Activated CD4-positive, CD25-positive, alpha-beta regulatory T cell treated with anti-CD3 and anti-CD28 coated beads, Interleukin-2, amount 50 U/mL, for 72 hours (primary cell): ENCODE results near the gene RBP5.

Experiments
- DNase-seq: peaks from one replicate; pipeline ENCODE4 v3.0.0; 2021

Gene RBP5

GRCh38 chr12:7128681-7129286 is at the start of gene RBP5:
Gene RBP5, minus strand, starts transcription at chr12:7128889. Its CDS starts 114 bp downstream, at chr12:7128775.
- DNase-seq = no peak

DNA sequence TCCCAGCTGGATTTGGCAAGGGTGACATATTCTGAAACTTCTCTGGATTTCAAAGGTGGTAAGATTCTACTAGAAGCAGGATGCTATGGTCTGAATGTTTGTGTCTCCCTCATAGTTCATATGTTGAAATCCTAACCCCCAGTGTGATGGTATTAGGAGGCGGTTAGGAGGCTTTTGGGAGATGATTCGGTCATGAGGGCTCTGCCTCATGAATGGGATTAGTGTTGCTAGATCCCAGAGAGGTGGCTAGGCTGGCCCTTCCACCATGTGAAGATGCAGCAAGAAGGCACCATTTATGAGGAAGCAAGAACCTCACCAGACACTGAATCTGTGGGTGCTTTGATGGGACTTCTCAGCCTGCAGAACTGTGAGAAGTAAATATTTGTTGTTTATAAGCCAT is 49.8 kb upstream of the RBP5 start:
- DNase-seq = no peak

DNA sequence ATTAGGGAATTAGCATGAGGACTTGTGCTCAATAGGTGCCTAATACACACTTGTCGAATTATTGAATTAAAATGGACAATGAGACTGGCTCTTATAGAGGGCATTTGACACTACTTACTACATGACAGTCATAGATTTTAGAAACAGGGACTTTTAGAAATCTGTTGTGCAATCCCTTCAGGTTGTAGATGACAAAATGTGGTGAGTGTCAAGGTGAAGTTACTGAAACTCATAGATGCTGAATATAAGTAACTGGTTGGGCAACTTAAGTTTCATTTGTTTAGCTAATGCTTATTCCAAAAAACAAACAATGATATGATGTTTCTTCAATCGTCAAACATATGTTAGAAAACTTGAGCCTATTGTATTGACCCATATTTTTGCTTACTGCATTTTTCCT is 47.9 kb upstream of the RBP5 start:
- DNase-seq = no peak

- DNase-seq = no peak
Measured at GRCh38 chr12:7175493-7175892, 46.8 kb upstream of the RBP5 start.

GRCh38 chr12:7171854-7172253 is 43.2 kb upstream of the RBP5 start:
- DNase-seq = no peak

- no peak for DNase-seq
Measured at GRCh38 chr12:7169951-7170350, 41.3 kb upstream of the RBP5 start.

DNA sequence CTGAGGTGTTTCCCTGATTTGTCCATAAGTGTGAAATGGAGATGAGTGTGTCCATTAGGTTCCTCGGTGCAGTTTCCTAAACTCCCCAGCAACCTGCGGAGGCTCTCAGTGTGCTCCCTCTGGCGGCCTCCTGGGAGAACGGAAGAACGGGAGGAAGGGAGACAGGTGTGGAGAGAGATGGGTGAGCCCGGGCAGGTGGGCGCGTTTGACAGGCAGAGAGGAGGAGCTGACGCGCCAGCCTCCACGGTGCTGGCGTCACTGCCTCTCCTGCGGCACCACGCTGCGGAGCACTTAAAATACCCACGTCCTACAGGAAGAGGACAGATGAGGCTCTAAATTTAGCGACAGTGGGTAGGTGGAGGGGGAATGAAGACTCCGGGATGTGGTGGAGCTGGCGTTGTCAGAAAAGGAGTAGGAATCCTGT is 34.0 kb upstream of the RBP5 start:
- no peak for DNase-seq

GRCh38 chr12:7161811-7162210 is 33.1 kb upstream of the RBP5 start:
- DNase-seq = no peak

GRCh38 chr12:7161327-7161726 is 32.6 kb upstream of the RBP5 start:
- DNase-seq = no peak

- DNase-seq = no peak
Measured at GRCh38 chr12:7160183-7160582, 31.5 kb upstream of the RBP5 start.

DNA sequence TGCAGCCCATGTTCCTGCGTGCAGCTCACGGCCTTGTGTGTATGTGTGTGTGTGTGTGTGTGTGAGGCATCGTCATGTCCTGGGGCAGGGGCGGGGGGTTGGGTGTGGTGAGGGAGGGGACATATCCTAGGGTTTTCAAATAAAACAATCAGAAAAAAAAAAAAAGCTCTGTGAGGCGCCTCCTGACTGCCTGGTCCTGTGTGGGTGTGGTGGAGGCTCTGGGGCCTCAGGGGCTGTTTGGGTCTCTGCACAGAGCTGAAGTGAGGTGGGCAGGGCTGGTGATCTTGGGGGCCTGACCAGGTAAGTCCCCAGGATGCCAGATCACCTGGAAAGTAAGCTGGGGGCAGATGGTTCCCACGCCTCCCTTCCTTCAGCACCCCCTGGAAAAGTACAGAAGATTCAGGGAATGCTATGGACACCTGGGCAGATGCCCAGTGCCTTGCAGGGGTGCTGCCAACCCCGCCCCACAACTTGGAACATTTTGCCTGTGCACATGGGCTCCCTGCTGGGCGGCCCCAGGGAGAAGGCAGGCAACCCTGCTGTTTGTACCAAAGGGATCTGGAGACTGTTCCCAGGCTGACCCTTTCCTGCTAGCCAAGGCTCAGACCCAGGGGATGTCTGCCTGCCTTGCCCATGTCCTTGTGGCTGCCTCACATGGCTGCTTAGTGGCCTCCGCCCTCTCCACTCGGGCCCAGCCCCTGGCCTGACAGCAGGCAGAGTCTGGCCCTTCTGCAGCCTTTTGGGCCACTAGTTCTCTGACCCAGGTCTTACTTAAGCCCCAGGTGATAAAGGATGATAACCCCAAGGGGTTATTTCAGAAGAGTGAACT is 30.3 kb upstream of the RBP5 start:
- DNase-seq = no peak

DNA sequence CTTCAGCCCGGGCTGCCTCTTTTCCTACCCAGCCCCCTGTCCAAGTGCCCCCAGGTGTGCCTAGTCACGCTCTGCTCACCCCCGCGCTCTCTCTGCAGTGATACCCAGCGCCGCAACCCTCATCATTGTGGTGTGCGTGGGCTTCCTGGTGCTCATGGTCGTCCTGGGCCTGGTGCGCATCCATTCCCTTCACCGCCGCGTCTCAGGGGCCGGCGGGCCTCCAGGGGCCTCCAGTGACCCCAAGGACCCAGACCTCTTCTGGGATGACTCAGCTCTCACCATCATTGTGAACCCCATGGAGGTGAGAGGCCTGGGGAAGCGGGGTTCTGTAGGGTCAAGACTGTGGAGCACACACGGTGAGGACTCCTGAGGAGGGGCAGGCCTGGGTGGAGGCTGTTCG is 28.7 kb upstream of the RBP5 start:
- DNase-seq = no peak

DNA sequence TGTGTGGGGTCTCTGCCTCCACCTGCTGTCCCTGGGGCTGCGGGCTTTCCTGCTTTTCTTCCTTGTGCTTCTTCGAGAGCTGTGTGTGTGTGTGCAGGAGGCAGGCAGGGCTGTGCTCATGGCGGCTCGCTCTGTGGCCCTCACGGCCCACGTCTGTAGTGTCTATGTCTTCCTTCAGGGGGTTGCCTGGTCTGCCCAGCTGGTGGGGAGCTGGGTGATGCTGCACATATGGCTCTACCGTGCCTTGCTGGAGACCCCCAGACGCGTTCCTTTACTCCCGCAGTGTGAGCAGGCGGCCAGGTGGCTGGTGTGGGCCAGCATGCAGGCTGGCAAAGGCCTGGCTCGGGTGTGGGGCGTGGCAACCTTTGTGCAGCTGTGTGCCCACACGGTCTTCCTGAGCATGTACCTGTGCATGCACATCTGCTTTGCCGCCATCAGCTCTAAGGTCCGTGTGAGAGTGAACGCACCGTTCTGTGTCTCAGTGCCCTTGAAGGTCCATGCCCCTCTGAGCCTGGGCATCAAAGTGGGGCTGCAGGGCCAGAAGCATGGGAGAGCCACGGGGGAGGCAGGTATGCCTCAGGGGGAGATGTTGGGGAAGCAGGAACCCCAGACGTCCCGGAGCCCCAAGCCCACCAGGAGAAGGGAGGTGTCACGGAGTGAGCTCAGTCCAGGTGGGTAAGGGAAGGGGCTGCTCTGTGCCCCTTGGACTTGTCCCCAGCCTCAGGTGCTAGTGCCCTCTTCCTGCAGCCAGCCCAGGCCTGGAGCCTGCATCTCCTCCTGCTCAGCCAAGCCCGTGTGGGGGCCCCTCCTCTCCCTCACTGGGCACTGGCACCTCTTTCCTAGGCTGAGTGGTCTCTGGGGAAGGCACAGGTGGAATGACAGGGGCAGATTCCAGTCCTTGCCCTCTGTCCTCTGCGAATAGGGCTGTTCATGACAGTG is 27.8 kb upstream of the RBP5 start:
- DNase-seq = no peak

DNA sequence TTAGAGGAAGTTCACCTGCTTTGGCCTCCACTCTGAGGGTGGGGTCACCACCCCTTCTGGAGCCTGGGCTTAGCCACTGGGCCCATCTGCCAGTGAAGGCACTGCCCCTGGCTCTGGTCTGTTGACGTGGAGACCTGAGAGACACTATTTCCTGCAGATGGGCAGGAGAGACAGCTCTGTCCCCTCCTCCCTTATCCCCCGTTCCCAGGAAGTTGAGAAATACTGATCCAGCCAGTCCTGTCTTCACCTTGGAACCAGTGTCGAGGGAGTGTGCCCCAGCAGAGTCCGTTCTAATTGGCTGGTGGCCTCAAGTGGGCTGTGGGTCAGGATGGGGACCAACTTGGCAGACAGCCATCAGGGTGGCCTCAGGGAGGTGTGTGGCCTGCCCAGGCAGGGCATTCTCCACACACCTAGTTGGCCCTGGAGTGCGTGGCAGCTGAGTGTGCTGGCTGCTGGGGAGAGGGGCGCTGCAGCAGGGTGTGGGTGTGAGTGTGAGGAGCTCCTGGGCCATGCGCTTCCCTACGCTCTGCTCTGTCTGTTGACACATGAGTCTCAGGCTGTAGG is 26.9 kb upstream of the RBP5 start:
- no peak for DNase-seq

- no peak for DNase-seq
Measured at GRCh38 chr12:7154901-7155470, 26.3 kb upstream of the RBP5 start.

DNA sequence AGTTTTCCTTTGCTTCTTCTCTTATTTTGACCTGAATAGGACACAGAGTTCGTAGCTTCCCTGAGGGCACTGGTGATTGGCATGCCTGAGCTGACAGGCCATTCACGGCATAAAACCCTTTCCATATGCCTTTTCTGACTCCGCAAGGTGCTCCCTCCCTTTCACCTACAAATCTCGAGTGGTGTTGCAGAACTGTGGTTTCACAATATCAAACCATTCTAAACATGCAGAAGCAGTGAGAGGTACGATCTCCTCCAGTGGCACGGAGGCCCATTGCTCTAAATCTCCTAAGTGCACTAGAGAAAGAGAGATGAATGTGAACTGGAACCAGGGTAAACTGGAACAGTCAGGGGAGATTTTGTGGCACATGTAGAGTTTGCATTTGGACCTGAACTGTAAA is 25.4 kb upstream of the RBP5 start:
- DNase-seq = no peak

DNA sequence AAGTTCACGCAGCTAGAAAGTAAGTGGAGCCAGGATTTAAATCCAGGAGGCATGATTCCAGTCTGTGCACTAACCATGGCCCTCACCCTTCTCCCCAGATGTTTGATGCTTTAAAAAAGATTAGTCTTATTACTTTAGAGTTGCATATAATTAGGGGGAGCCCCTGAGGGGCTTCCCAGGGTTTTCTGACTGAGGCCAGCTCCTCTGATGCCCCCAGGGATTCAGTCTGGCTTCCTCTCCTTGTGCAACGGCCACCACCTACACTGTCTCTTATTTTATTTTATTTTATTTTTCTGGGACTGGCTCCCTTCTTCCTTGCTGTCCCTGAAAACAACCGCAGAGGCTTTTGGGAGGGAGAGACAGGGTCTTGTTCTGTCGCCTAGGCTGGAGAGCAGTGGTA is 24.1 kb upstream of the RBP5 start:
- DNase-seq = no peak

DNA sequence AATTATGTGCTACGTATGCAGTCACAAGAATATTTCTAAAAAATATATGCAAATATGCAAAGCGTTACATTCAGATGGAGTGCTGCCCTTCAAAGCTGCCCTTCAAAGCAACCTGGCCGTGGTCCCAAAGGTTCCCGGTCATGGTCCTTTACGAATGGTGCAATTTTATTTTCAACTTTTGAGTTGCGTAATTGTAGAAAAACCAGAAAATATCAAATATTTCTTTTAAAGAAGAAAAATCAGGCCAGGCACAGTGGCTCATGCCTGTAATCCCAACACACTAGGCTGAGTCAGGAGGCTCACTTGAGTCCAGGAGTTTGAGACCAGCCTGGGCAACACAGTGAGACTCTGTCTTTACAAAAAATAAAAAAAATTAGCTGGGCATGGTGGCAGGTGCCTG is 22.8 kb upstream of the RBP5 start:
- no peak for DNase-seq

DNA sequence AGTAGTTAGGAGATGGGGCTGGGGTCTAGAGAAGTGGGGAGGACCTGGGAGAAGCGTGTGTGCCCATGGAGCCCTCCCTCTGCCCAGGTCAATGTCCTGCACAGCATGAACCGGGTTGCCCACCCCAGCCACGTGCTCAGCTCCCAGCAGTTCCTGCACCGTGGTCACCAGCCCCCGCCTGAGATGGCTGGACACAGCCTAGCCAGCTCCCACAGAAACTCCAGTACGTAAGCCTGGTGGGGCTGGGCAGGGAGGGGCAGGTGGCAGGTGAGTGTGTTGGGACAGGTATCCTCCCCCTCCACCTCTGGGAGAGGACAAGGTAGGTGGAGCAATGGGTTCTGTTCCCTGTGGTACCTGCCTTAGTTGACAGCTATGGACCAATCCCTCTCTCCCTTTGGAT is 22.2 kb upstream of the RBP5 start:
- no peak for DNase-seq

DNA sequence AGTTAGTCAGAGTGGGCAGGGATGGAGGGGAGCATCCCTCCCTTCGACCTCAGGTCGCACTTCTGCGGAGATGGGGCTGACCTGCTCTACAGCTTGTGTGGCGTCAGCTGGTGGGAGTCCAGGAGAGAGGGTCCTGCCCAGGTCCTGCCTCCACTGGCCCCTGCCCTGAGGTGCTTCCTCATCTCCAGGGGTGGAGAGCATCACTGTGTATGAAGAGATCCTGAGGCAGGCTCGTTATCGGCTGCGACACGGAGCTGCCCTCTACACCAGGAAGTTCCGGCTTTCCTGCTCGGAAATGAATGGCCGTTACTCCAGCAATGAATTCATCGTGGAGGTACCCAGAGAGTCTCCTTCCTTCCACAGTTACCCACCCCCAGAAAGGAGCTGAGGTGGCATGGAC is 21.7 kb upstream of the RBP5 start:
- no peak for DNase-seq

DNA sequence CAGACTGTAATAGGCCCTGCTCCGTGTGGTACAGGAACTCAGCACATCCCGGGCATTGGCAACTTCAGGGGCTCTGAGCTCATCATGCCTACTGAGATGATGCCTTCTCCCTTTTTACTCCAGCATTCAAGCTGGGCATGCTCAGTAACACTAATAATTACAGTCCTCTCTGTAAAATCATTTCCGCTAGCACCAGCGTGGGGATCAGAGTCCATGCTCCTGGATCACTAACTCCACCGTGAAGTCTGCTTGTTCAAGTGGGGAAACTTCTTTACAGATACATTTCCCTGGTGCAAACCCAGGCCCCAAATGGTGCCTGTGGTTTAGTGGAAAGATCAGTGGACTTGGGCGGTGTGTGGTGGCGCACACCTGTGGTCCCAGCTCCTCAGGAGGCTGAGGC is 18.2 kb upstream of the RBP5 start:
- no peak for DNase-seq

DNA sequence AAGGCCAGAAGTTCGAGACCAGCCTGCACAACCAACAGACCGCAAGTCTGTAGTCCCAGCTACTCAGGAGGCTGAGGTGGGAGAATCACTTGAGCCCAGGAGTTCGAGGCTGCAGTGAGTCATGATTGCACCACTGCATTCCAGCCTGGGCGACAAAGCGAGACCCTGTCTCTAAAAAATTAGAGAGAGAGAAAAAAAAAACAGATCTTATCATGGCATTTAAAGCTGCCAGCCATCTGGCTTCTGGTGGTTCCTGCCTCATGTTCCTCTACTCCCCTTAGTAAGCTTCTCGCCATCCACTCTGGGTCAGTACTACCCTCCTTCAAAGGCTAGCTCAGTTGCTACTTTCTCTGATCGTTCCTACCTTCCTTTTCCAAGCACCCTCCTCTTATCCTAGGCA is 17.5 kb upstream of the RBP5 start:
- DNase-seq = no peak

GRCh38 chr12:7145671-7146070 is 17.0 kb upstream of the RBP5 start:
- DNase-seq = no peak
